ENCODE data around the gene RBP5. TPM values are rescaled to one million over a fixed set of nuclear protein-coding genes. Genes with fewer than 3 reads are reported as not detected.

Gene RBP5
- 0.50 and 0.84 TPM in 2 replicates for total RNA-seq

GRCh38 chr12:7128681-7129286 is at the start of gene RBP5:
Gene RBP5 (minus strand): TSS chr12:7128889. CDS start chr12:7128775, 114 bp downstream.
- intact Hi-C loops (cut with micrococcal nuclease), result no loop called here

GRCh38 chr12:7178481-7178880 is 49.8 kb upstream of the RBP5 start:
- intact Hi-C loops (cut with micrococcal nuclease), result no loop called here

GRCh38 chr12:7176595-7176994 is 47.9 kb upstream of the RBP5 start:
- intact Hi-C loops (cut with micrococcal nuclease), result no loop called here

GRCh38 chr12:7175493-7175892 is 46.8 kb upstream of the RBP5 start:
- intact Hi-C loops (cut with micrococcal nuclease), result no loop called here

- intact Hi-C loops (cut with micrococcal nuclease), result no loop called here
These were observed 43.2 kb upstream of the RBP5 start for GRCh38 chr12:7171854-7172253.

- intact Hi-C loops (cut with micrococcal nuclease), result no loop called here
These were observed 41.3 kb upstream of the RBP5 start for GRCh38 chr12:7169951-7170350.

GRCh38 chr12:7162691-7163114 is 34.0 kb upstream of the RBP5 start:
- intact Hi-C loops (cut with micrococcal nuclease), result no loop called here

- intact Hi-C loops (cut with micrococcal nuclease), result no loop called here
These were observed 33.1 kb upstream of the RBP5 start for GRCh38 chr12:7161811-7162210.

GRCh38 chr12:7161327-7161726 is 32.6 kb upstream of the RBP5 start:
- intact Hi-C loops (cut with micrococcal nuclease), result no loop called here

- intact Hi-C loops (cut with micrococcal nuclease), result no loop called here
These were observed 31.5 kb upstream of the RBP5 start for GRCh38 chr12:7160183-7160582.

GRCh38 chr12:7158781-7159609 is 30.3 kb upstream of the RBP5 start:
- intact Hi-C loops (cut with micrococcal nuclease), result no loop called here

- intact Hi-C loops (cut with micrococcal nuclease), result no loop called here
These were observed 28.7 kb upstream of the RBP5 start for GRCh38 chr12:7157391-7157790.

- intact Hi-C loops (cut with micrococcal nuclease), result no loop called here
These were observed 27.8 kb upstream of the RBP5 start for GRCh38 chr12:7156259-7157197.

GRCh38 chr12:7155471-7156034 is 26.9 kb upstream of the RBP5 start:
- intact Hi-C loops (cut with micrococcal nuclease), result no loop called here

GRCh38 chr12:7154901-7155470 is 26.3 kb upstream of the RBP5 start:
- intact Hi-C loops (cut with micrococcal nuclease), result no loop called here

- intact Hi-C loops (cut with micrococcal nuclease), result no loop called here
These were observed 25.4 kb upstream of the RBP5 start for GRCh38 chr12:7154042-7154441.

GRCh38 chr12:7152818-7153217 is 24.1 kb upstream of the RBP5 start:
- intact Hi-C loops (cut with micrococcal nuclease), result no loop called here

GRCh38 chr12:7151532-7151931 is 22.8 kb upstream of the RBP5 start:
- intact Hi-C loops (cut with micrococcal nuclease), result no loop called here

- intact Hi-C loops (cut with micrococcal nuclease), result no loop called here
These were observed 22.2 kb upstream of the RBP5 start for GRCh38 chr12:7150841-7151240.

- intact Hi-C loops (cut with micrococcal nuclease), result no loop called here
These were observed 21.7 kb upstream of the RBP5 start for GRCh38 chr12:7150356-7150755.

- intact Hi-C loops (cut with micrococcal nuclease), result no loop called here
These were observed 18.2 kb upstream of the RBP5 start for GRCh38 chr12:7146906-7147305.

Measured in T-helper 2 cell treated with Interferon-gamma antibody and Interleukin-4, amounts not matched to agents 100 ng/mL and 5 ng/mL, for 36 hours (primary cell).